Breast epithelium (tissue), 3 donors: ENCODE measurements around the gene PDE6B.

Experiments
- POLR2A ChIP-seq: fragments of 450-650 bp; IDR thresholded peaks from one replicate; pipeline ENCODE4 v1.6.1; 2016; ENCODE audit warnings: antibody characterized with exemption, mild to moderate bottlenecking, moderate library complexity
- TF ChIP-seq, protein P1 (sequence below), 3 donors: fragments of 450-650 bp; IDR thresholded peaks; one replicate each; pipeline ENCODE4 v1.5.1; 2016 to 2017; ENCODE audit warnings: antibody characterized with exemption in 3 of 3, mild to moderate bottlenecking in 3 of 3, moderate library complexity in 3 of 3

DNA sequence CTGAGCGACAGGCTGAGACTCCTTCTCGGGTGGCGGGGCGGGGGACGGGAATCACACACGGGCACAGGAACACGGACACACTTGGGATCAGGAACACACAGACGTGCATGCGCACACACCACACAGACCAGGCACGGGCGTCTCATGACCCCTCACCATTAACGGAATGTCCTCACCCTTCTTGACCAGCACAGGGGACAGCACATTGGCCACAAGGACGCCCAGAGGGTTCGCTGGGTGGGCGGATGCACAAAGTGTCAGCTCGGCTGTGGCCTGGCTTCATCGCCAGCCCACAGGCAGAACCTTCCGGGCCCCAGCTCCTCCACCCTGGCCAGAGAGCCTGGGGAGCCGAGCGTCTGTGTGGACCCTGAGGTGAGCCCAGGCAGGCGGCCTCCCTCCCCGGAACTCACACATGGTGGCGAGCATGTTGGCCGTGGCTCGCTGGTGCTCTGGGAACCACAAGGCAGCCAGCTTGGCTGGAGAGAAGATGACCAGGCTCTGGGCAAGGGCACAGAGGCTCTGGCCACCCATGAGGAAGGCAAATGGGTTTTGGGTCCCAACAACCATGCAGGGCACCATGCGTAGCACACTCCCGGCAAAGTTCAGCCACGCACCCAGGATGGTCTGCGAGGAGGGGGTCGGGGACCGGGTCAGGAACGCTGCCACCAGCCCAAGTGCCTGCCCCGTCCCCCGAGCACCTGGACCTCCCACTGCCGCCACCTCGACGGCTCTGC is 60.5 kb downstream of the PDE6B start:
- TF ChIP-seq, protein P1, sequence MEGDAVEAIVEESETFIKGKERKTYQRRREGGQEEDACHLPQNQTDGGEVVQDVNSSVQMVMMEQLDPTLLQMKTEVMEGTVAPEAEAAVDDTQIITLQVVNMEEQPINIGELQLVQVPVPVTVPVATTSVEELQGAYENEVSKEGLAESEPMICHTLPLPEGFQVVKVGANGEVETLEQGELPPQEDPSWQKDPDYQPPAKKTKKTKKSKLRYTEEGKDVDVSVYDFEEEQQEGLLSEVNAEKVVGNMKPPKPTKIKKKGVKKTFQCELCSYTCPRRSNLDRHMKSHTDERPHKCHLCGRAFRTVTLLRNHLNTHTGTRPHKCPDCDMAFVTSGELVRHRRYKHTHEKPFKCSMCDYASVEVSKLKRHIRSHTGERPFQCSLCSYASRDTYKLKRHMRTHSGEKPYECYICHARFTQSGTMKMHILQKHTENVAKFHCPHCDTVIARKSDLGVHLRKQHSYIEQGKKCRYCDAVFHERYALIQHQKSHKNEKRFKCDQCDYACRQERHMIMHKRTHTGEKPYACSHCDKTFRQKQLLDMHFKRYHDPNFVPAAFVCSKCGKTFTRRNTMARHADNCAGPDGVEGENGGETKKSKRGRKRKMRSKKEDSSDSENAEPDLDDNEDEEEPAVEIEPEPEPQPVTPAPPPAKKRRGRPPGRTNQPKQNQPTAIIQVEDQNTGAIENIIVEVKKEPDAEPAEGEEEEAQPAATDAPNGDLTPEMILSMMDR (IDR thresholded peaks at IDR 0.05) = no peak
- TF ChIP-seq POLR2A = no peak
